ENCODE results near the gene ATXN10. TPM values are rescaled to one million over a fixed set of nuclear protein-coding genes. Genes with fewer than 3 reads are reported as not detected.

The ATXN10 gene
- polyA plus RNA-seq, 3 donors, result 60.1 to 106 (median 92.4) TPM

GRCh38 chr22:45832959-45833580 lies 161.4 kb downstream of the ATXN10 start:
- Mint-ChIP-seq H3K27me3 (ENCODE audit: low read depth in 3 of 3) (no peaks in the 10 kb centered on the region), H3K36me3 (peaks cover 19 to 20% of the 10 kb centered on the region in 2 donors), H3K4me3 (no peak overlapping the region), H3K4me1 (no peaks in the 10 kb centered on the region), H3K27ac (peak overlapping the region in 1 of 7 donors; percentile 37), H3K9me3 (peaks cover 0 to 4% (median 0%) of the 10 kb centered on the region in 7 donors)
- intact Hi-C loops (cut with micrococcal nuclease), result no loop called here
- H3K79me2 ChIP-seq (ENCODE audit: insufficient read depth, low read length), result no peaks in the 10 kb centered on the region
- 100% methylated on average over 4 of the region's 8 CpGs for WGBS (ENCODE audit: insufficient coverage)
- no peaks in the 10 kb centered on the region for H3K27me3 ChIP-seq (ENCODE audit: control insufficient read depth in 2 of 2, insufficient read depth in 2 of 2, low read length in 2 of 2)
- H3K36me3 ChIP-seq (replicated peaks in 1 of 2; ENCODE audit: control insufficient read depth in 1 of 2, insufficient read depth in 2 of 2, low read length in 2 of 2), result peaks cover 0 to 27% of the 10 kb centered on the region in 2 donors
- H3K9me3 ChIP-seq (replicated peaks in 1 of 2; ENCODE audit: control insufficient read depth in 1 of 2, insufficient read depth in 1 of 2, low read length in 2 of 2), result no peaks in the 10 kb centered on the region
- no peak for TF ChIP-seq CTCF (IDR thresholded peaks at IDR 0.05)
- DNase-seq, result no peak
- H3K4me1 ChIP-seq (ENCODE audit: control insufficient read depth in 1 of 2, insufficient read depth in 2 of 2, low read length in 2 of 2), result no peaks in the 10 kb centered on the region
- H4K20me1 ChIP-seq (ENCODE audit: insufficient read depth, low read length), result no peaks in the 10 kb centered on the region
- H3K27ac ChIP-seq (ENCODE audit: low read depth in 1 of 2, low read length in 2 of 2), result no peak overlapping the region
- H3K4me3 ChIP-seq (replicated peaks in 1 of 3; ENCODE audit: low read depth in 2 of 3, low read length in 3 of 3), result no peak overlapping the region
- H3K4me2 ChIP-seq (replicated peaks; ENCODE audit: extremely low read depth, low read length, poor library complexity, severe bottlenecking), result no peak overlapping the region
- H3K9ac ChIP-seq (ENCODE audit: insufficient read depth, low read length, poor library complexity, severe bottlenecking), result no peak overlapping the region
- H2AFZ ChIP-seq (ENCODE audit: insufficient read depth, low read depth, low read length, poor library complexity, severe bottlenecking), result no peak overlapping the region

- no peak for TF ChIP-seq CTCF (IDR thresholded peaks at IDR 0.05)
- H3K36me3 ChIP-seq (replicated peaks in 1 of 2; ENCODE audit: control insufficient read depth in 1 of 2, insufficient read depth in 2 of 2, low read length in 2 of 2), result peaks cover 0 to 27% of the 10 kb centered on the region in 2 donors
- H3K27me3 Mint-ChIP-seq (ENCODE audit: low read depth in 3 of 3), result no peaks in the 10 kb centered on the region
- H3K27ac Mint-ChIP-seq, result no peak overlapping the region
- H3K4me3 Mint-ChIP-seq, result no peak overlapping the region
- no peak overlapping the region for H2AFZ ChIP-seq (ENCODE audit: insufficient read depth, low read depth, low read length, poor library complexity, severe bottlenecking)
- DNase-seq, result no peak
- H3K4me2 ChIP-seq (replicated peaks; ENCODE audit: extremely low read depth, low read length, poor library complexity, severe bottlenecking), result no peak overlapping the region
- peaks cover 0 to 4% (median 0%) of the 10 kb centered on the region in 7 donors for H3K9me3 Mint-ChIP-seq
- H3K4me1 Mint-ChIP-seq, result no peaks in the 10 kb centered on the region
- no peaks in the 10 kb centered on the region for H3K27me3 ChIP-seq (ENCODE audit: control insufficient read depth in 2 of 2, insufficient read depth in 2 of 2, low read length in 2 of 2)
- H3K27ac ChIP-seq (ENCODE audit: low read depth in 1 of 2, low read length in 2 of 2), result no peak overlapping the region
- no peaks in the 10 kb centered on the region for H3K79me2 ChIP-seq (ENCODE audit: insufficient read depth, low read length)
- H3K9ac ChIP-seq (ENCODE audit: insufficient read depth, low read length, poor library complexity, severe bottlenecking), result no peak overlapping the region
- no peak overlapping the region for H3K4me3 ChIP-seq (replicated peaks in 1 of 3; ENCODE audit: low read depth in 2 of 3, low read length in 3 of 3)
- 89% methylated on average over 3 of the region's 14 CpGs for WGBS (ENCODE audit: insufficient coverage)
- H3K36me3 Mint-ChIP-seq, result peaks cover 22 to 23% of the 10 kb centered on the region in 2 donors
- H3K4me1 ChIP-seq (ENCODE audit: control insufficient read depth in 1 of 2, insufficient read depth in 2 of 2, low read length in 2 of 2), result no peaks in the 10 kb centered on the region
- H4K20me1 ChIP-seq (ENCODE audit: insufficient read depth, low read length), result no peaks in the 10 kb centered on the region
- intact Hi-C loops (cut with micrococcal nuclease), result no loop called here
- no peaks in the 10 kb centered on the region for H3K9me3 ChIP-seq (replicated peaks in 1 of 2; ENCODE audit: control insufficient read depth in 1 of 2, insufficient read depth in 1 of 2, low read length in 2 of 2)
Observed at GRCh38 chr22:45833613-45834012, 162.0 kb downstream of the ATXN10 start.

Measured in CD14-positive monocyte (primary cell).